Smooth muscle cell of the brain vasculature (primary cell): Measurements from ENCODE around the gene MAPK8IP2.
"Not testable (repeated sequence)": the region's sequence is repeated elsewhere in the genome, so short reads cannot be mapped to it uniquely, and the experiment has no call there.

Source experiments
- DNase-seq: peaks from one replicate; pipeline ENCODE4 v3.0.0-alpha.2; 2012; ENCODE audit warnings: low read depth, low spot score

MAPK8IP2 gene

DNA sequence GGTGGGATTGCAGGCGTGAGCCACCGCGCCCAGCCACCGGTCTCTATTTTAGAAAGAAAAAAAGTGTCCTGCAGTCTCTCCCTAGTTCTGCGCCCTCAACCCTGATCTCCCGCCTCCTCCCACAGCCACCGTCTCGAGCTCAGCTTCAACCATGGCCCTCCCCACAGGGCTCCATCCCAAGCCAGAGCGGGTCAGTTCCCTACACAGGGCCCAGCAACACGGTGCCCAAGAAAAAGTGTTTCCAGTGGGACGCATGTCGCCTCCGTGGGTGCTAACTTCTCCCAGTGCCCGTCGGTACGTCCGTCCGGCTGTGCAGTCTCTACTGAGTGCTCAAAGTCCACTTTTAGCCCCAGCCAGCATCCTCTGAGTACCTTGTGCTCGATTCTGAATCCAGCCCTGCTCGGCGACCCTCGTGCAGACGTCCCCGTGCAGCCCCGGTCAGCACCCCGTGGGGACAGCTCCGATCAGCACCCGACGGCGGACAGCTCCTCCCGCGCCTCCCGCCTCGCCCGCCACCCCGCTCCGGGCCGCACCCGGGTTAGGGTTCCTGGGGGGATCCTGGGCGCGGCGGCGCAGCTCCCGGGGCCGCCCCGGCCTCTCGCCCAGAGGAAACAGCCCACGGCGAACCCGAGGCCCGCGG is 657 bp upstream of the MAPK8IP2 start:
- no peak for DNase-seq

DNA sequence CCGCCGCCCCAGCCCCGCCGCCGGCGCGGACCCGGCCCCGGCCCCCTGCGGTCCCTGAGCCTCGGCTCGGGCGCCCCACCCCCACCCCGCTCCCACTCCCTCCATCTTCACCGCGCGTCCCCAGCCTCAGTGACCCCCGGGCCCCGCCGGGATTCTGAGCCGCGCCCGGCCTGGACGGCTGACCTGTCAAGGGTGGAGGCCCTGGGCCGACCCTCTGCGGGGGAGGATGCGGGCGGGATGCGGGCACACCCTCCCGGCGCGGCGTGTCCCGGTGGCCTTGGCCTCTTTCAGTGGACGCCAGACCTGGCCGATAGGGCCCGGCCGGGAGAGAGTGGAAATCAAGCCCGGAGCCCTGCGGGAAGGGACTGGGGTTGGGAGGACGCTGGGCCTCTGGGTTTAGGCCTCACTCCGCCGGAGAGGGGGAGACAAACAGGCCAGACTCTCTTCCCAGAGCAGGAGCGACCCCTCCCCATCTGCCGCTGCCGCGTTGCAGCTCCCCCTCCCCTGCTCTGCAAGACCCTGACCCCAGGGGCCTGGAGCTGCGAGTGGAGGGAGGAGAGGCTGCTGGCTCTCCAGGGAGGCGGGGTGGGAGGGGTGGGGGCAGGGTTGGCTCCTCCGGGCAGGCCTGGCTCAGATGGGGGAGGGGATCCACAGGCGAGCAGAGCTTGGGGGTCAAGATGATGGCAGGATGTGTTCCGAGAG is 525 bp downstream of the MAPK8IP2 start:
- DNase-seq = no peak

DNA sequence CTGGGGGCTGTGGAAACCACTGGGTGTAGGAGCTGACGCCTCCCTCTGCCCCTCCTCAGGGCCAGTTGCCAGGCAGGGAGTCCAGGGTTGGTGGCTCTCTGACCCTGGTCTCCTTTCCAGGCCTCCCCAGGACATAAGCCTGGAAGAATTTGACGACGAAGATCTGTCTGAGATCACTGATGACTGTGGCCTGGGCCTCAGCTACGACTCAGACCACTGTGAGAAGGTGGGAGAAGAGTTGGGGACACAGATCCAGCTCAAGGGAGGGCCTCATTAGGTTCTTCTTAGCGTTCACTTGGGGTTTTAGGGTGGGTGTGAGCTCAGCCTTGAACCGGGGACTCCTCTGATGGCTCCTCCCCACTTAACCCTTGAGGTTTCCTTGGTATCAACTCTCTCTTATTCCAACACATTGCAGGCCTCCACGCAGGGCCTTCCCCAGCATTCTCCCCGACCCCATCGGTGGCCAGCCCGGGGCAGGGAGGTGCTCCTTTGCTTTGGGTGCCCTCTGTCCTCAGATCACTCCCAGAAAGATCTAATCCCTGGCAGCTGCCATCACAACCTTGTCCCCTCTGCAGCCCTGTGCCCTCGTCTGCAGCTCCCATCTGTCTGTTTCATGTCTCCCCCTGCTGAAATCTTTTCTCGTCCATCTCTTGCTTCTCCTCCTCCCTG is 1.2 kb downstream of the MAPK8IP2 start:
- no peak for DNase-seq

DNA sequence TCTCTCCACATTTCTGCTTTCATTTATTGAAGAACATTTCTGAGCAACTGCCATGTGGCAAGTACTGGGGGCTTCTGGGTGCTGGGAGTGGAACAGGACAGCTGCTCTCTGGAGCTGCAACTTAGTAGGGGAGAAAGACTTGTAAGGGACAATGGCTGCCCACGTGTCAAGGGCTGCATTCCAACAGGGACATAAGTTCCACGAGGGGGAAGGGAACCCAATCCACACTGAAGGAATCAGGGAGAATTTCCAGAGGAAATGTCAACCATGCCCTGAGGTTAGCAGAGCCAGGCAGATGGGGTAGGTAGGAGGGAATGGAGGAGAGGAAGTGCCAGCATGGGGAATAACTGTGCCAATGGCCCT is 1.7 kb downstream of the MAPK8IP2 start:
- DNase-seq = no peak

DNA sequence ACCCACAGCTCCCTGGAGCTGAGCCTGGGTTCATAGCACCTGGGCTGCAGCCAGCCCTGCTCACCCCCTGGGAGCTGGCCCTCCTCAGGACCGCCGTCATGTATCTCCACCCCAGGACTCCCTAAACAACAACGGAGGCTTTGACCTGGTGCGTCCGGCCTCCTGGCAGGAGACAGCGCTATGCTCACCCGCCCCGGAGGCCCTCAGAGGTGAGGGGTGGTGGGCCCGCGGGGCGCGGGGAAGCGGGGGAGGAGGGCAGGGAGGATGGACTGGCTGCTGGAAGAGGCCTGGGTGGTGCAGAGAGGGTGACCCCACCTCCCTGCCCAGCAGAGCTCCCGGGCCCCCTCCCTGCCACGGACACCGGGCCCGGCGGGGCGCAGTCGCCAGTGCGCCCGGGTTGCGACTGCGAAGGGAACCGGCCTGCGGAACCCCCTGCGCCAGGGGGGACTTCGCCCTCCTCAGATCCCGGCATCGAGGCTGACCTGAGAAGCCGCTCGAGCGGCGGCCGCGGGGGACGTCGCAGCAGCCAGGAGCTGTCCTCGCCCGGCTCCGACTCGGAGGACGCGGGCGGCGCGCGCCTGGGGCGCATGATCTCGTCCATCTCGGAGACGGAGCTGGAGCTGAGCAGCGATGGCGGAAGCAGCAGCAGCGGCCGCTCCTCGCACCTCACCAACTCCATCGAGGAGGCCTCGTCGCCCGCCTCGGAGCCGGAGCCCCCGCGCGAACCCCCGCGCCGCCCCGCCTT is 3.1 kb downstream of the MAPK8IP2 start:
- DNase-seq = no peak

DNA sequence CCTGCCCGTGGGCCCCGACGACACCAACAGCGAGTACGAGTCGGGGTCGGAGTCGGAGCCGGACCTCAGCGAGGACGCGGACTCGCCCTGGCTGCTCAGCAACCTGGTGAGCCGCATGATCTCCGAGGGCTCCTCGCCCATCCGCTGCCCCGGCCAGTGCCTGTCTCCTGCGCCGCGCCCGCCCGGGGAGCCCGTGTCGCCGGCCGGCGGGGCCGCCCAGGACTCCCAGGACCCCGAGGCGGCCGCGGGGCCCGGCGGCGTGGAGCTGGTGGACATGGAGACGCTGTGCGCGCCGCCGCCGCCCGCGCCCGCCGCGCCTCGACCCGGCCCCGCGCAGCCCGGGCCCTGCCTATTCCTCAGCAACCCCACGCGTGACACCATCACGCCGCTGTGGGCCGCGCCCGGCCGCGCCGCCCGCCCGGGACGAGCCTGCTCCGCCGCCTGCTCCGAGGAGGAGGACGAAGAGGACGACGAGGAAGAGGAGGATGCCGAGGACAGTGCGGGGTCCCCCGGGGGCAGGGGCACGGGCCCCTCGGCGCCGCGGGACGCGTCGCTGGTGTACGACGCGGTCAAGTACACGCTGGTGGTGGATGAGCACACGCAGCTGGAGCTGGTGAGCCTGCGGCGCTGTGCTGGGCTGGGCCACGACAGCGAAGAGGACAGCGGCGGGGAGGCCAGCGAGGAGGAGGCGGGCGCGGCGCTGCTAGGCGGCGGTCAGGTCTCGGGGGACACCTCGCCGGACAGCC is 3.8 kb downstream of the MAPK8IP2 start:
- DNase-seq = no peak

DNA sequence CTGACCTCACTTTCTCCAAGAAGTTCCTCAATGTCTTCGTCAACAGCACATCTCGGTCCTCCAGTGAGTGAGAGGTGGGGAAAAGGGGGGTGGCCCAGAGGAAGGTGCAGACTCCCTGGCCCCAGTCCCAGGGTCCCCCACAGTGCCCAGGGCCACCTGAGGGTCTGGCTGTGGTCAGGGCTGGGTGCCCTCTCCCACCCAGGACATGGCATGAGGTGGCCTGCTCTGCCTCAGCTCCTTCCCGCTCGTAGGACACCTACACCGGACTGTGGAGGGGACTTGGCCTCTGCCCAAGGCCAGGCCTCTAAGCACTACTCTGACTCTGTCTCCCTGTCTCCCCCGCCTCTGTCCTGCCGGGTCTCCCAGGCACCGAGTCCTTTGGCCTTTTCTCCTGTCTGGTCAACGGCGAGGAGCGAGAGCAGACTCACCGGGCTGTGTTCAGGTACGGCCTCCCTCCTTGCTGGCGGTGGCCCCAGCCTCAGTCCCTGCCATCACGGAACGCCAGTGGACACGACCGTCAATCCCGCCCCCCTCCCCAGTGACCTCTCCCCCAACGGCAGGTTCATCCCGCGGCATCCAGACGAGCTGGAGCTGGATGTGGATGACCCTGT is 4.5 kb downstream of the MAPK8IP2 start:
- no peak for DNase-seq

DNA sequence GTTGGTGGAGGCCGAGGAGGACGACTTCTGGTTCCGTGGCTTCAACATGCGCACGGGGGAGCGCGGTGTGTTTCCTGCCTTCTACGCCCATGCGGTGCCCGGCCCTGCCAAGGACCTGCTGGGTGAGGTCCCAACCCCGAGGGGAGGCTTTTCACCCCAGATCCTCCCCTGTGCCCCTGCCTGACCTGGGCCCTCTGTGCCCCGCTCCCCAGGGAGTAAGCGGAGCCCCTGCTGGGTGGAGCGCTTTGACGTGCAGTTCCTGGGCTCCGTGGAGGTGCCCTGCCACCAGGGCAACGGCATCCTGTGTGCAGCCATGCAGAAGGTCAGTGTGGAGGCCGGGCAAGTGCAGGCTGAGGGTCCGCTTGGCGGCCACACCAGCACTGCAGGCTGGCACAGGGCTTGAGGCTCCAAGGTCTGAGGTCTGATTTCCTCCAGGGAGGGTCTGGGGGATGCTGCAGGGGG is 5.1 kb downstream of the MAPK8IP2 start:
- no peak for DNase-seq

GRCh38 chr22:50606165-50606945 is 5.8 kb downstream of the MAPK8IP2 start:
- no peak for DNase-seq

- DNase-seq = no peak
Measured at GRCh38 chr22:50606946-50607658, 6.5 kb downstream of the MAPK8IP2 start.

- DNase-seq = no peak
Measured at GRCh38 chr22:50607659-50608020, 7.0 kb downstream of the MAPK8IP2 start.

GRCh38 chr22:50608058-50608840 is 7.7 kb downstream of the MAPK8IP2 start:
- not testable (repeated sequence) for DNase-seq

- DNase-seq = no peak
Measured at GRCh38 chr22:50608996-50609395, 8.4 kb downstream of the MAPK8IP2 start.

GRCh38 chr22:50609599-50609998 is 9.0 kb downstream of the MAPK8IP2 start:
- DNase-seq = no peak

- no peak for DNase-seq
Measured at GRCh38 chr22:50610041-50610451, 9.5 kb downstream of the MAPK8IP2 start.

GRCh38 chr22:50610581-50610980 is 10.0 kb downstream of the MAPK8IP2 start:
- DNase-seq = no peak

DNA sequence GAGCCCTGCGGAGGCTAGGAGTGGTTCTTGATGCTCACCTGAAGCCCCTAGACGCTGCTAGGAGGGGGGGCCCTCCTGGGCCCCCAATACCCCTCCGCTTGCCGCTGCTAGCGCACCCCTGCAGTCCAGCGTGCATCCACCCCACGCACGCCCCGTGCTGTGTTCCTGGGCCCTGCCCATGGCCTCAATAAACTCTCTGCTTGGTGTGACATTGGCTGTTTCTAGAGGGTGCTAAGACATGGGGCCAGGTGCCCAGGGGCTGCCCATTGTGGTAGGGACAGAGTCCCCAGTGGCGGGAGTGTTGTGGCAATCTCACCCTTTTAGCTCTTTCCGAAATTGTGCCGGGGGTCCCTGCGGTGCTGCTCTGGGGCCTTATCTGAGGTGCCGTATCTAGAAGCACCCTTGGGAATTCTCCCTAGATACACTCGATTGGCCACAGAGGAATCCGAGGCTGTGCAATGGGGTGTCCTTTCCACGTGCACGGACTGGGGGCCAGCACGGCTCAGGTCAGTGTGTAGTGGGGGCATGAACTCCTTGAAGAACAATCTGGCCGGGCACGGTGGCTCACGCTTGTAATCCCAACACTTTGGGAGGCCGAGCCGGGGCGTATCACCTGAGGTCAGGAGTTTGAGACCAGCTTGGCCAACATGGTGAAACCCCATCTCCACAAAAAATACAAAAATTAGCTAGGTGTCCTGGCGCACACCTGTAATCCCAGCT is 10.9 kb downstream of the MAPK8IP2 start:
- no peak for DNase-seq

DNA sequence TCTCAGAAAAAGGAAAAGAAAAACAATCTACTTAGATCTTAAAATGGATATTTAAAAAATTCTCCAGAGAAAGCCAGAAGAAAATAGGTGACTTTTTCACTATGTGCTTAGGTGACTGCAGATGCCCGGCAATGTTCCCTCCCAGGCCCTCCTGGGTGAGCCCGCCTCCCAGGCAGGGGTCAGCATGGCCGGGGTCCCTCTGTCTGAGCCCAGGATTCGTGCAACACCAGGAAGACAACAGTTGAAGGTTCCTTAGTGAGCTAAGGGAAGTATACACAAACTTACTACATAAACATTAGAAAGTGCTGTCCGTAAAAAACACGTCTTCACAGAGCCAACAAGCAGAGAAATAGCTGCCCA is 11.6 kb downstream of the MAPK8IP2 start:
- no peak for DNase-seq
